CD4-positive, alpha-beta T cell treated with Interleukin-4 for 4 hours (primary cell): ENCODE data around the gene VEGFD.
"Not testable (repeated sequence)": the region's sequence is repeated elsewhere in the genome, so short reads cannot be mapped to it uniquely, and the experiment has no call there.

Source experiments
- DNase-seq: peaks from one replicate; pipeline ENCODE4 v3.0.0-alpha.2; 2020

The VEGFD gene

DNA sequence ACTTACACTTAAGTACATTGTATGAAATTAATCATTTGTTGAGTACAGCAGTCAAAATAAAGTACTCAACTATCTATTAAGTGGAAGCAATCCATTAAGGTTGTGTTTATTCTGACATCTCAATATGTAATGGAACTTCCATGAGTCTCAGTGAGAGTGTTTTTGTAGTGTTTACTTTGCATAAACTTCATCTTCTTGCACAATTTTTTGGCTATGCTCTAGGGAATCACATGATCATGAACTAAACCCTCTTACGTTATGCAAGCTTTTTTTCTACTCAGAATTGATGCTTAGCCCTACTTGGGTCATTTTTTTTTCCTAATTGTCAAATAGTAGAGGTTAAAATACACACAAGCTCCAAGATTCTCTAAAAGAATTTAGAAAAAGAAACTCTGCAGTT is 27.8 kb downstream of the VEGFD start:
- DNase-seq: no peak

GRCh38 chrX:15350329-15350996 is 33.8 kb downstream of the VEGFD start:
- DNase-seq: no peak

DNA sequence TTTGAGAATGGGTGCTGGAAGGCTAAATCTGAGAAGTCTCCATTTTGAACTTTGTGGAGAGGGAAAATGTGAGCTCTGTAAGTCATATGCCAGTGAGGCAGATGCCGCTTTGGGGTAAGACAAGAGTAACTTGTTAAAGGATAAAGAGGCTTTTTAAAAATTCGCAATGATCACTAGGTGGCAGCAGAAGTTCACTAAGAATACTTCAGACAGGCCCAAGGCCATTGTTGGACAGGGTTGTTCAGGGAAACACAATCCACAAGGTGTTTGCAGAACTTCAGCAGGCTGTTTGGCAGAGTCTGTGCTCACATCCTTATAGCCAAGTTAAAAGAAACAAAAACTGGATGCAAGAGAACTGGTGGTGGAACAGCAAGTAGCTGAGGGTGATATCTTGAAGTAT is 35.2 kb downstream of the VEGFD start:
- DNase-seq: peak; percentile 32

- DNase-seq: no peak
Observed at GRCh38 chrX:15345976-15346375, 38.2 kb downstream of the VEGFD start.

GRCh38 chrX:15344106-15344505 is 40.1 kb downstream of the VEGFD start:
- no peak for DNase-seq

- no peak for DNase-seq
Observed at GRCh38 chrX:15343075-15343476, 41.1 kb downstream of the VEGFD start.

GRCh38 chrX:15340867-15341266 is 43.3 kb downstream of the VEGFD start:
- no peak for DNase-seq

GRCh38 chrX:15336023-15336413 is 48.2 kb downstream of the VEGFD start:
- DNase-seq: peak; percentile 35

GRCh38 chrX:15335135-15336022 is 48.8 kb downstream of the VEGFD start, which contains the start of gene PIGA:
PIGA (minus strand) TSS chrX:15335523; CDS start chrX:15331930, 3,593 bp downstream.
- DNase-seq: peak; percentile 93

- peak; percentile 35 for DNase-seq
Observed at GRCh38 chrX:15334561-15334960, 49.7 kb downstream of the VEGFD start.

DNA sequence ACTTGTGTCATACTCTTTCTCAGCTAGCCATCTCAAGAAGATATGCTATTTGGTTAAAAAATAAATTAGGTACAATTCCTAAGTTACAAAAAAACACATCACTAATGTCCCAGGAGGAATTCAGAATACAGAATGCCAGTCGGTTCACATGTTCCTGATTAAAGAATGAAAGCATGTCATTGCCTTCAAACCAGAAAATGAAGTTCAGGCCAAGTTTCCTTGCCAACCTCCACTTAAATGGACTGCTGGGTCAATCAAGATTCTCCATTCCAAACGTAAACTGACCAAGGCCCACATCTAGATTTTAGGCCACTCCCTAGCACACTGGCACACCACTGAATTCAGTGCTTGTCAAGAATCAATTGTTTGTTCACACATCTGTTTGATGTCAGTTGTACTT is 55.4 kb downstream of the VEGFD start:
- no peak for DNase-seq

DNA sequence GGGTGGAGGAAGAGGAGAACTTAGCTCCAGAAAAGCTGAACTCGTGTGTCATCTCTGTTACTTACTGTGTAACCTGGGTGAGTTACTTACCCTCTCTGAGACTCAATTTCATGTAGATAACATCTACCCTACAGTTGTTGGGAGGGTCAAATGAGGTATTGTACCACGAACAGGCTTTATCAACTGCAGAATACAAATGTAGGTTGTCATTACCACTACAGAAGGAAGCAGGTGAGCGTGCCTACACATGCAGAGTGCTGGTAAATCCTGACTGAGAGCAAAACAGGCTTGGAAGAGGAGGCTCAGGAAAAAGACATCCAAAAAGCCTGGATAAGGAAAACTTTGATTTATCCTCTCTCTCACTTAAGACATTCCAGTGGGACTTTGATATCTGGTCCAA is 56.1 kb downstream of the VEGFD start:
- no peak for DNase-seq

- DNase-seq: no peak
Observed at GRCh38 chrX:15322472-15322871, 61.7 kb downstream of the VEGFD start.

GRCh38 chrX:15322072-15322471 is 62.1 kb downstream of the VEGFD start:
- DNase-seq: no peak

DNA sequence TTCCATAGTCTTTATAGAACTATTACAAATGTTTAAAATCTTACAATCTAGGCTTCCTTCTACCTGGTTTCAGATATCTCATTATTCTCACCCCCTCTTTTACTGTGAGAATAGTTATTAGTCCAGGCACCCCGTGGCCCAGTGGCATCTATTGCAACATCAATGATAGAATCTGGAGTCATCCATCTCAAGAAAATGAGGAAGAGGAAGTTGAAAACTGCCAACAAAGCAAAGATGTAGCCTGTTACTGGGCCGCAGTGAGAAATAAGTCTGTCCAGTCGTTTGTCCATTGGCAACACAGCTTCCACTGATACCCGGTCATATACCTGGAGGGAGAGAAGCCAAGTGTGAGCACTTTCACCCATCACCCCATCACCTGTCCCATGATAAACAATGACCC is 62.8 kb downstream of the VEGFD start:
- DNase-seq: no peak

DNA sequence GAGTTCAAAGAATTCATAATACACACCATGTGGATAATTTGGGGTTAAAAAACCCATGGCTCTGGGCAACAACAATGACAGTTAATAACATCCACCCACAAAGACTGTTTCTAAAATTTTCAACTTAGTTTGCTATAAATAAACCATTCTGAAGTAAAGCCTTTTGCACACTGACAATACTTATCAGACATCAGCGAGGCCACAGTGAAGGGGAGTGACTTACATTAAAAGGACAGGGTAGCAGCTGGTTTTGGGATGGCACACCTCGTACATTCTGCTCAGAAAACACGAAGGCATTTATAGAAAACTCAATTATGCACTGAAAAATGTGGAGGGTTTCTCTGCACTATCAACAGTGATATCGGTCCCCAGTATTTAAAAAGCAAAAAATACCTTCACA is 63.9 kb downstream of the VEGFD start:
- DNase-seq: no peak

- no peak for DNase-seq
Observed at GRCh38 chrX:15319075-15319474, 65.1 kb downstream of the VEGFD start.

DNA sequence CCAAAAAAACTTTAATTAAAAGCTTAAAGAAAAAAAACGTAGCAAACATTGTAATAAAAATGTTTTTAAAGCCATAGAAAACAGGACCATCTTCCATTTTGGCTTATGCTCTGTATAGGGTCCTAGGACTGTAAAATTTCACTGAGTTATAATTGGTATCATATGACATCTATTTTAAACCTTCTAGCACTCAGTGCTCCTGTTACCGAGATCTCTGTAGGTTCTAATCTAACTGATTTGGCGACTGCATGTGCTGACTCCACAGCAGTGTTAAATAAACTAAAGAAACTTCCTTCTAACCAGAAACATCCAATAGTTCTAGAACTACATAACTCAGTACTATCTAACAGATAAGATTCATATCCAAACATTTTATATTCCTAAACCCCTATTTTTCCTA is 68.7 kb downstream of the VEGFD start, which contains the start of gene ASB11:
Gene ASB11 (minus strand): TSS at position 132 of the 400 bp plus-strand sequence. CDS start 35 bp downstream, at position 97.
- no peak for DNase-seq

DNA sequence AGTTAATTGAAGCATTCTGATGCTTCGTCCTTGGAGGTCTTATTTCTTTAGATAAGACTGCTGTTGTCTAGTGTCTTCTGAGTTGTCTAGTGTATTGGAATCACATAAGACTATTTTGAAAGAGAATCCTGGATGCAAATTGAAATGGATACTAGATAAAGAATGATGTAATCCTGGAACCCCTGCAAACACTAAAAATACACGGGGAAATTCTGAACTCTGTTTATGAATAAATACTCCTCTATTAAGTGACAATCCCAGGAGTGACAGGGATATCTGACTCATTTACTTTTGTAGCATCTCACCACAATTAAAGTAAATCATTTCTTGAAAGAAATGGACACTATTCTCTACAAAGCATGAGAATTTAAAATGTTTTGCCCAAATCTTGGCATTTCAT is 69.7 kb downstream of the VEGFD start:
- no peak for DNase-seq

DNA sequence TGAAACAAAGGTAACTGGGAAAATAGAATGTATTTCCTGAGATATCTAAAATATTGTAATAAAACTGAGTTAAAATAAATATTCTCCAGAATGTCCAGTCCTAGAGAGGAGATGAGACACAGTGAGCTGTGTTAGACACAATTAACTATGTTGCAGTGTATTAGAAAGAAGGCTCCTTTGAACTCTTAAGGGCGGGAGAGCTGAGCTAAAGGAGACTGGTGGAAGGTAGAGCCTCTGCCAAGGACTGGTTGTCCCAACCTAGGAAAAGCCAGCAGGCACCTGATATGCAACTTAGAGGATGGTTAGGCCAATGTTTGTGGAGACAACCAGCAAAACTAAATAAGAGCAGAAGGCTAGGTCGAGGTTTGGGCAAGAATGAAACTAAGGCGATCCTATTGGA is 73.1 kb downstream of the VEGFD start:
- no peak for DNase-seq

DNA sequence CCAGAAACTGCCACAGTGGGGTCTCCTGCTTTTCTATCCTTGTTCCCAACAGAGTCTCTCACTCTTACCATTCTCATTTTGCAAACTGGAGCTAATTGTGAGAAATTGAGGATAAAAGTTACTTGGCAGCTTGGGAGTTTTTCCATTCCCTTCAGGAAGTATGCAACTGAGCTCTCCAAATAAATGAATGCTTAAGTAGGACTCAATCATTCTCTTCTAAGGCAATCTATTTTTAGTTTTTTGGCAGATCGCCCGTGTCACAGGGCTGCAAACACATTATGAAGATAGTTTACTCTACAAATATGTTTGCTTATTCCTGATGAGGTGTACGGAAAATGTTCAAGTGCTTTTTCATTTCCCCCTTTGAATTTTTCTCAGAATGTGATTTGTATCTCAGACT is 74.1 kb downstream of the VEGFD start:
- DNase-seq: no peak

DNA sequence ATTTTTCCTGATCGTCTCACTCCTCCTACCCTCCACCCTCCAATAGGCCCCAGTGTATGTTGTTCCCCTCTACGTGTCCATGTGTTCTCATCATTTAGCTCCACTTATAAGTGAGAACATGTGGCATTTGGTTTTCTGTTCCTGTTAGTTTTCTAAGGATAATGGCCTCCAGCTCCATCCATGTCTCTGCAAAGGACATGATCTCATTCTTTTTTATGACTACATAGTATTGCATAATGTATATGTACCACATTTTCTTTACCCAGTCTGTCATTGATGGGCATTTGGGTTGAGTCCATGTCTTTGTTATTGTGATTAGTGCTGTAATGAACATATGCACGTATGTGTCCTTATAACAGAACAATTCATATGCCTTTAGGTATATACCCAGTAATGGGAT is 78.3 kb downstream of the VEGFD start:
- not testable (repeated sequence) for DNase-seq

DNA sequence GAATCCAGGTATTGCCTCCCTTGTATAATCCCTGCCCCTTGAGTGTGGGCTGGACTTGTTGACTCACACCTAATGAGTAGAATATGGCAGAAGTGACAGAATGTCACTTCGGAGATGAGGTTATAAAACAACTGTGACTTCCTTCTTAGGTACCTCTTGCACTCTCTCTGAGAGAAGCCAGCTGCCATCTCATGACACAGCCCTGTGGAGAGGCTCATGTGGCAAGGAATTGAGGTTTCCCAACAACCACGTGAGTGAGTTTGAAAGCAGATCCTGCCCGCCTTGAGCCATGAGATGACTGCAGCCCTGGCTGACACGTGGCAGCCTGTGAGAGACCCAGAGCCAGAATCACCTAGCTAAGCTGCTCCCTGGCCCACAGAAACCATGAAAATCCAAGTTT is 82.3 kb downstream of the VEGFD start:
- no peak for DNase-seq
